GM12872 (cell line): ENCODE data around the gene OR13C3.

Experiments
- TF ChIP-seq, protein P1 (sequence below): IDR thresholded peaks from 3 replicates; pipeline ENCODE4 v1.5.1; 2011; ENCODE audit warnings: low read depth, mild to moderate bottlenecking, low read length, moderate library complexity; ENCODE audit not compliant: insufficient read depth

Gene OR13C3

DNA sequence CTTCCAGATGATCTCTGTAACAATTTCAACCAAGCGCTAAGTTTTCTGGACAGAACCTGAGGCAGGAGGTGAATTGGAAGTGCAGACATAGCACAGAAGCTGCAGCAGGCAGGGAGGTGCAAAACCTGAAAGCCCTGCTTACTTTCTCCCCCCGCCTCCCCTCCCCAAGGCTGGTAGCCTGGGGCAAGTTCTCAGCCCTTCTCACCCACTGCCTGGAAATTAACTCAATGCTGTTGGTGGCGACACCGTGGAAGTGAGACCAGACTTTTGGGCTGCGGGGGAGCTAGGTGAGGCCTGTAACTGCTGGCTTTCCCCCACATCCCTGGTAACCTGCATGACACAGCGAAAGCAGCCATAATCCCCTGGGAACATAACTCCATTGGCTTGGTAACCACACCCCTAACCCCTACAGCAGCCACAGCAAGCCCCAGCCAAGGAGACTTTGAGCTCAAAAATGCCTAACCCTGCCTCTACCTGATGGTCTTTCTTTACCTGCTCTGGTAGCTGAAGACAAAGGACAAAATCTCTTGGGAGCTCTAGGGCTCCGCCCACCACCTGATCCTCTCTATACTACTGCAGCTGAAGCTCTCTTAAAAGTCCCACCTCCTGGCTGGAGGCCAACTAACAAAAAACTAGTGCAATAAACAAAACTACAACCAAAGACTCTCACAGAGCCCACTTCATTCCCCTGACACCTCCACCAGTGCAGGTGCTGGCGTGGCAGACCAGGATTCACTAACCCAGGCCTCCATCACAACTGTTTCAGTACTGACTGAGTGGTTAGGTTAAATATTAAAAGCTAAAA is 20.4 kb upstream of the OR13C3 start:
- TF ChIP-seq, protein P1, sequence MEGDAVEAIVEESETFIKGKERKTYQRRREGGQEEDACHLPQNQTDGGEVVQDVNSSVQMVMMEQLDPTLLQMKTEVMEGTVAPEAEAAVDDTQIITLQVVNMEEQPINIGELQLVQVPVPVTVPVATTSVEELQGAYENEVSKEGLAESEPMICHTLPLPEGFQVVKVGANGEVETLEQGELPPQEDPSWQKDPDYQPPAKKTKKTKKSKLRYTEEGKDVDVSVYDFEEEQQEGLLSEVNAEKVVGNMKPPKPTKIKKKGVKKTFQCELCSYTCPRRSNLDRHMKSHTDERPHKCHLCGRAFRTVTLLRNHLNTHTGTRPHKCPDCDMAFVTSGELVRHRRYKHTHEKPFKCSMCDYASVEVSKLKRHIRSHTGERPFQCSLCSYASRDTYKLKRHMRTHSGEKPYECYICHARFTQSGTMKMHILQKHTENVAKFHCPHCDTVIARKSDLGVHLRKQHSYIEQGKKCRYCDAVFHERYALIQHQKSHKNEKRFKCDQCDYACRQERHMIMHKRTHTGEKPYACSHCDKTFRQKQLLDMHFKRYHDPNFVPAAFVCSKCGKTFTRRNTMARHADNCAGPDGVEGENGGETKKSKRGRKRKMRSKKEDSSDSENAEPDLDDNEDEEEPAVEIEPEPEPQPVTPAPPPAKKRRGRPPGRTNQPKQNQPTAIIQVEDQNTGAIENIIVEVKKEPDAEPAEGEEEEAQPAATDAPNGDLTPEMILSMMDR, result no peak

DNA sequence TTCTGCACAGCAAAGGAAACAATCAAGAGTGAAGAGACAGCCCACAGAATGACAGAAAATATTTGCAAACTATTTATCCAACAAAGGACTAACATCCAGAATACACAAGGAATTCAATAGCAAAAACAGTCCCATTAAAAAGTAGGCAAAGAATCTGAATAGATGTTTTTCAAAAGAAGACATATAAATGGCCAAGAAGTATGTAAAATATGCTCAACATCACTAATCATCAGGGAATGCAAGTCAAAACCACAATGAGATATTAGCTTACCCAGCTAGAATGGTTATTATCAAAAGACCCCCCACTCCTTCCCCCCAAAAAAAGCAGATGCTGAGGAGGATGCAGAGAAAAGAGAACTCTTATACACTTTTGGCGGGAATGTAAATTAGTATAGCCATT is 18.9 kb upstream of the OR13C3 start:
- TF ChIP-seq, protein P1, result no peak

DNA sequence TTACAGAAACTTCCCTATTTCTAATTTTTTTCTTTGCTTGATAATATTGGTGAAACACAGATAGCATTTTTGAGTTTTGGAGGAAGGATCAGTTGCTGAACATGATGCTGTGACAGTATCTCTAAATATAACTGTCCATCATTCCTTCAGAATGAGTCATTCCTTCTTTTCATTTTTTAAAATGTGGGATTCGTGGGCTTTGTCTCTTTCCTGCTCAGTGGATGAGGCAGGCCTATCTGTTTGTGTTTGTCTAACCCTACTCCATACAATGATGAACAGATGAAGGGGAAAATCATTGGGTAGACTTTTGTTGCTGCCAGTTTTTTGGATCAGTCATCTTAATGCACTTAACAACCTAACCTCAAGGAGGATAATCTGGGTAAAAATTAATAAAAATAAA is 16.6 kb upstream of the OR13C3 start:
- TF ChIP-seq, protein P1, result no peak

DNA sequence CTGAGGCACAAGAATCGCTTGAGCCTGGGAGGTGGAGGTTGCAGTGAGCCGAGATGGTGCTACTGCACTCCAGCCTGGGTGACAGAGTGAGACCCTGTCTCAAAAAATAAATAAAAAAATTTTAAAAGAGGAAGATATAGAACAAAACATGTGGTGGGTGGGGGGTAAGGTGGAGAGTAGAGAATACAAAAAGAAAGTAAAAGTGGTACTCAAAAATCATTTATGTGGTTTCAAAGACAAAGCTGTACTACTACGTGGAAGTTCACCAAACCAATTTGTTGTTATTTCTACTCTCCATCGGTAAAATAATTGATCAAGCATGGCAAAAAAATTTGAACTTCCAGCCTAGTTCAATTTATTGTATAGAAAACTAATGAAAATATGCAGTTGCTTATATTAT is 8.0 kb upstream of the OR13C3 start:
- TF ChIP-seq, protein P1, result no peak

DNA sequence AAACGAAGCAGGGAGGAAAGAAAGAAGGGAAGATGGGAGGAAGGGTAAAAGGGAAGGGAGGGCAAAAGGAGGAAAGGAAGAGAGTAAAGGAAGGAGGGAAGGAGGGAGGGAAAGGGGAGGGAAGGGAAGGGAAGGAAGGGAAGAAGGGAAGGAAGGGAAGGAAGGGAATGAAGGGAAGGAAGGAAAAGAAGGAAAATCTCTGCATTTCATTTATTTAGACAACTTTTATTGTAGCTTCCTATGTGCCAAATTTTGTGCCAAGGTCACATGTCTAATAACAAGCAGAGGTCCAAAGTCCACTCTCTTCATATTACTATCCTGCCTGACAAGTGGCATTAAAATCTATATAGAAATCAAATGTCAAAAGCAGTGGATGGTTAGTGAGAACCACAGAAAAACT is 2.6 kb upstream of the OR13C3 start:
- TF ChIP-seq, protein P1, result no peak

DNA sequence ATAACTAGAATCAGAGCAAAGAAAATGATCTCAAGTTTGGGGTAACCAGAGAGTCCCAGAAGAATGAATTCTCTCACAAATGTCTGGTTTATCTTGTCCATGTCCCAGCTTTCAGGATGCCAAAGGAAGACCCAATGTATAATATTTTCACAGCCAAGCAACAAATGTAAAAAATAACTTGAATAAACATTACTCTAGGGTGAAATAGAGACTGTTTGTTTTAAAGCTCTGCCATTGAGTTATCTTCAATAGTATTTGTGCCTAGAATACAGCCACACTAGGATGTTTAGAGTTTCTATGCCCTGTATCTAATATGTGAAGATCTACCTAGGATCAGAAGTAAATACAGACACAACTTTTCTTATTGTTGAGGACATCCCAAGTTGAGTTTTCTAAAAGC is 9.5 kb downstream of the OR13C3 start, which contains the start of gene OR13C4:
OR13C4 (minus strand) TSS at position 101 of the 400 bp plus-strand sequence; CDS start at position 101, 0 bp downstream.
- TF ChIP-seq, protein P1, result no peak

DNA sequence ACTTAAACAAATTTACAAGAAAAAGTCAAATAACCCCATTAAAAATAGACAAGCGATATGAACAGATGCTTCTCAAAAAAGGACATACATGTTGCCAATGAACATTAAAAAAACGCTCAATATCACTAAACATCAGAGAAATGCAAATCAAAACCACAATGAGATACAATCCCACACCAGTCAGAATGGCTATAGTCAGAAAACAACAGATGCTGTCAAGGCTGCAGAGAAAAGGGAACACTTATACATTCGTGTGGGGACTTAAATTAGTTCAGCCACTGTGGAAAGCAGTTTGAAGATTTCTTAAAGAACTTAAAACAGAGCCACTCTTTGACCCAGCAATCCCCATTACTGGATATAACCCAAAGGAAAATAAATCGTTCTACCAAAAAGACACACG is 21.8 kb downstream of the OR13C3 start:
- TF ChIP-seq, protein P1, result no peak
